Measurements from ENCODE around the gene MMD.
A peak's percentile ranks its signal among the peaks of the same experiment; 100 is the strongest.
"Not testable (repeated sequence)": the region's sequence is repeated elsewhere in the genome, so short reads cannot be mapped to it uniquely, and the experiment has no call there.

The MMD gene

DNA sequence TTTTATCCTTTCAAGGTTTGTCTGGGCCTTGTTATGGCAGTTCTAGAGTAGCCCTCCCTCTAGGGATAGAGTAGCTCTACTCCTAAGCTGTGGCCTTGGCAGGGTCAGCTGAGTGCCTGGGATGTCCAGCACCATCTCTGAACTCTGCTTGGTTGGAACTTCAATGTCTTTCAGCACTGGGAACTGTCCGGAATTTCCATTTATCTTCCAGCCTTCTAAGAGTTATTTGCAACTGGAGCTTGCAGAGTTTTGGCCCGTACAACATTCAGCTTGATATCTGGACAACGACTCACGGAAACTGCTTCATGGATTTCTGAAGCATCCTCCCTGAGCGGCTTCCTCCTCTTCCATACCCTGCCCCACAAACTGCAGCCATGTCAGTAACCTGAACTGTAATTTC is 22.9 kb downstream of the MMD start:
- no peak for FAIRE-seq
- no peak for DNase-seq (ENCODE audit: insufficient read length, low spot score)
- TF ChIP-seq POU2F2 (IDR thresholded peaks at IDR 0.05; ENCODE audit: low read depth, low read length) = no peak
- TF ChIP-seq POLR2AphosphoS5 (IDR thresholded peaks at IDR 0.05; ENCODE audit: low read depth, low read length) = no peak
- TF ChIP-seq SPI1 (IDR thresholded peaks at IDR 0.05; ENCODE audit: low read depth, low read length) = no peak
- no peak for TF ChIP-seq TAF1 (IDR thresholded peaks at IDR 0.05; ENCODE audit: low read depth, low read length)
- TF ChIP-seq POLR2A (IDR thresholded peaks at IDR 0.05; ENCODE audit: low read depth, low read length) = no peak
- TF ChIP-seq PAX5 (IDR thresholded peaks at IDR 0.05; ENCODE audit: insufficient read depth, low read length, severe bottlenecking) = no peak

DNA sequence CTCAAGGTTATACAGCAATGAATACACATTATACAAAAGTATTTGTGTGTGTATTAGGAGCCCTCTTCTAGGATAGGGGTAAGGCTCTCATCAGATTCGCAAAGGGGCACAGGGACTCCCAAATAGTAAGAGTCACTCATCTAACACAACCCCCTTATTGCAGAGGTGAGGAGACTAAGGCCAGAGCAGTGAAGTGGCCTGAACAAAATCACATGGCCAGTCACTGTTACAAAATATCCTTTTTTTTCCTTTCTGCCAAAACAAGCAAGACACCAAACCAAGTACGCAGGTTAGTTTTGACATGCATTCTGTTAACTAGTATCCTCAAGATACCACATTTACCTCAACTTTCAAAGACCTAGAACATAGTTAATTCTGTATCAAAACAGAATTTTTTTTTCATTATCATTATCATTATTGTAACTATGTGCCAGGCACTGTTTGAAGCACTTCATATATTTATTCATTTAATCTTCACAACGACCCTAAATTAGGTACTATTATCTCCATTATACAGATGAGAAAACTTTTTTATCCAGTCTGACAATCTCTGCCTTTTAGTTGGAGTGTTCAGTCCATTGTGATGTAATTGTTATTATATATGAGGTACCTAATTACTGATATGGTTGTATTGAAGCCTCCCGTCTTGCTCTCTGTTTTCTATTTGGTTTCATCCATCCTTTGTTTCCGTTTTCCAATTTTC is 25.7 kb downstream of the MMD start:
- no peak for TF ChIP-seq PAX5 (IDR thresholded peaks at IDR 0.05; ENCODE audit: insufficient read depth, low read length, severe bottlenecking)
- no peak for TF ChIP-seq POU2F2 (IDR thresholded peaks at IDR 0.05; ENCODE audit: low read depth, low read length)
- no peak for TF ChIP-seq TAF1 (IDR thresholded peaks at IDR 0.05; ENCODE audit: low read depth, low read length)
- no peak for TF ChIP-seq POLR2AphosphoS5 (IDR thresholded peaks at IDR 0.05; ENCODE audit: low read depth, low read length)
- TF ChIP-seq POLR2A (IDR thresholded peaks at IDR 0.05; ENCODE audit: low read depth, low read length) = no peak
- no peak for TF ChIP-seq SPI1 (IDR thresholded peaks at IDR 0.05; ENCODE audit: low read depth, low read length)
- DNase-seq (ENCODE audit: insufficient read length, low spot score) = no peak
- no peak for FAIRE-seq

DNA sequence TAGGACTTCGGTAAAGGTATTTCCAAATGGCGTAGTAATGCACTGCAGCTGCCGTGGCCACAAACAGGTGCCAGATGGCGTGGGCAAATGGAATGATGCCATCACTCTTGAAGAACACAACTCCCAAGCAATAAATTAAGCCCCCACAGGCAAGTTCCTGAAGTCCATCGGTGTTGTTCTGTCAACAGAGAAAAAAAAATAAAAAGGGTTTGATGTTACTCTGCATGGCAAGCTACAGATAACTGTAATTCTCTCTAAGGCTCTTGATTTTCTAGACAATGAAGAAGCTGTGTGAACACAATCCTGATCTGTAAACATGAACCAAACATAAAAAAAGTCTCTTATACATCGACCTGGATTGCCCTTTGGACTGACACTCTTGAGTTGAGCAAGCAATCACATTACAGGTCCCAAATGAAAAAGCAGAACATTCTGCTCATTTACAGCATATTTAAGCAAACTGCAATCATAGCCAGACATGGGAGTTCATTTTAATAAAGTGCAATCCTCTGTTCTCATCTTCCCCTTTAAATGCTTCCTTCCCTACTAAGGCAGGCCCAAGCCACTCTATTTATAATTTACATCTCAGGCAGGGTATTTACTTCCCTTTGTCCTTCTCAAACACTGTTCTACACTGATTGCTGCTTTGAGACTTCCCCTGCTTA is 27.1 kb downstream of the MMD start:
- FAIRE-seq (no peak), DNase-seq (ENCODE audit: insufficient read length, low spot score) (no peak)
- TF ChIP-seq SPI1 (IDR thresholded peaks at IDR 0.05; ENCODE audit: low read depth, low read length) (no peak), TAF1 (IDR thresholded peaks at IDR 0.05; ENCODE audit: low read depth, low read length) (no peak), POU2F2 (IDR thresholded peaks at IDR 0.05; ENCODE audit: low read depth, low read length) (no peak), PAX5 (IDR thresholded peaks at IDR 0.05; ENCODE audit: insufficient read depth, low read length, severe bottlenecking) (no peak), POLR2A (IDR thresholded peaks at IDR 0.05; ENCODE audit: low read depth, low read length) (no peak), POLR2AphosphoS5 (IDR thresholded peaks at IDR 0.05; ENCODE audit: low read depth, low read length) (no peak)

DNA sequence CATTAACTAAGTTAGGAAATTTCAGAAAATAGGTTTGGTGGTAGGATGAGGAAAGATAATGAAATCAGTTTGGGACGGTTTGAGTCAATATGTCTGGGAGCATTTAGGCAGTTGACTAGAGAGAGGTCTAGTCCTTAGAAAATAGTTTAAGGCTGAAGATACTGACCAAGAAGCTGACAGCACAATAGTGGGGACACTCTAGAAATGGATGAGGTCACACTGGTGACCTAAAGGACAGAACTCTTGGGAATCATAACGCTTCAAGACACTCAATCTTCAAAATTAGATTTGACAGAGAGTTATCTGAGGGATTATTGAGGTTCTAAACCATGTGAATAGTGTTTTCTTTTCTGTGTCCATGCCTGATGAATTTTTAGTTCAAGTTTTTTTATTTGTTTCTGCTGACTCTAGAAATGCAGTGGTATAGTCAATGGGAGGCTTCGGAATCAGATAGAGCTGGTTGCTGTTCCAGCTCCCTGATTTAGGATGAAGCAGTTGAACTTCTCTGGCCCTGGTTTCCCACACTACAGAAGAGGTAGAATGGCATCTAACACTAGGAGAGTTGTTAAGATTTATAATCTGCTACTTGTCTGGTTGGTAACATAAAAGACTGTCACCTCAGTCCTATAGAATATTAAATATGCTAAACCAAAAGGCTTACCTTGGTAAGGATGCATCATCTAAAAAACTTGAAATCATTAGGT is 29.7 kb downstream of the MMD start:
- TF ChIP-seq POU2F2 (IDR thresholded peaks at IDR 0.05; ENCODE audit: low read depth, low read length) (no peak), TAF1 (IDR thresholded peaks at IDR 0.05; ENCODE audit: low read depth, low read length) (no peak), PAX5 (IDR thresholded peaks at IDR 0.05; ENCODE audit: insufficient read depth, low read length, severe bottlenecking) (no peak), POLR2AphosphoS5 (IDR thresholded peaks at IDR 0.05; ENCODE audit: low read depth, low read length) (no peak), SPI1 (IDR thresholded peaks at IDR 0.05; ENCODE audit: low read depth, low read length) (no peak), POLR2A (IDR thresholded peaks at IDR 0.05; ENCODE audit: low read depth, low read length) (no peak; the same call in 1 of the 2 replicates)
- no peak for FAIRE-seq

DNA sequence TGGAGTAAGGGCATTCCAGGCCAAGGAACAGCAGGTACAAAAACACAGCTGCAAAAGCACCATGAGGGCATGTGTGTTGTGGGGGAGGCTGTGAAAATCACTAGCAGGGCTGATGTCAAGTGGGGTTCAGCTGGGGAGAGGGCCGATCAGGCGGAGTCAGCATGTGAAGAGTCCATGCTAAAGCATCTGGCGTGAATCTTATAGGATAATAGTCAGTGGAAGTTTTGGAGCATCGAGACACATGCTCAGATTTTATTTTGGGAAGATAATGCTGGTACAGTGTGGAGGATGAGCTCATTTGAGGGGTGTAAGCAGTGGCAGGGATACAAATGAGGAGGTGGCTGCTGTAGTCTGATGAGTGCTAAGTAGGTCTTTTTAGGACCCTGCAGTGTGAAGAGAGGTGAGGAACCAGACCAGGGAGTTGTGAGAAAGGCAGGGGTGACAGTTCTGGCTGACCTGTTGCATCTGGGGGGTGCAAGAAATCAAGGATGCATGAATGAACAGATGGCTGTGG is 30.3 kb downstream of the MMD start:
- no peak for FAIRE-seq
- DNase-seq (ENCODE audit: insufficient read length, low spot score) = no peak
- no peak for TF ChIP-seq SPI1 (IDR thresholded peaks at IDR 0.05; ENCODE audit: low read depth, low read length)
- TF ChIP-seq POLR2AphosphoS5 (IDR thresholded peaks at IDR 0.05; ENCODE audit: low read depth, low read length) = no peak
- TF ChIP-seq POU2F2 (IDR thresholded peaks at IDR 0.05; ENCODE audit: low read depth, low read length) = no peak
- no peak for TF ChIP-seq TAF1 (IDR thresholded peaks at IDR 0.05; ENCODE audit: low read depth, low read length)
- TF ChIP-seq POLR2A (IDR thresholded peaks at IDR 0.05; ENCODE audit: low read depth, low read length) = peak; percentile 13; the same call in 1 of the 2 replicates

More for the DNA sequence above, 29.7 kb downstream of the MMD start:
- DNase-seq (ENCODE audit: insufficient read length, low spot score) = no peak

DNA sequence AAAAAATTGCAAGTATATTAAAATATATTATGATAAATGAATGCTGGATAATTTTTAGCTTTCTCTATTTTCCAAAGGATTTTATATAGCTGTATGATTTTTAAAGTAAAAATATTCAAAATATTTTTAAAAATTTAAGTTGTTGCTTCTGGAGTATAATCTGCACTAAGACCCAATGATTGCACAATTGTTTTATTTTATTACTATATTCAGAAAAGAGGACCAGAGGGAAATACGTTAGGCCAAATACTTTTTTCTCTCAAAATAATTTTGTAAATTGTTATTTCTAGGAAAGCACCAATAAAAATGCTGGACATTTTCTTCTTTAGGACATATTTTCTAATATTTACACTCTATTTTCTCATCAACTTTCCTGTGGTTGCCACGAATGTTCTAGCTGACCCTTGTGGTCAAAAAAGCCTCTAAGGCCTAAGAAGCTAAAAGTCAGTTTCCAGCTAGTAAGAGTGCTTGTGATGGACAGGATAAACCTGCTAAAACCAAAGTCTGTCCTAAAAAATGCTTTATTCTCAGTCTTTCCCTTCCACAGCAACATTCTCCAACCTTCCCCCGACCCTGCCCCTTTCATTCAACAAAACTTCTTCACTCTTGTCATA is 31.2 kb downstream of the MMD start:
- TF ChIP-seq POLR2A (IDR thresholded peaks at IDR 0.05; ENCODE audit: low read depth, low read length) (no peak), TAF1 (IDR thresholded peaks at IDR 0.05; ENCODE audit: low read depth, low read length) (no peak), POU2F2 (IDR thresholded peaks at IDR 0.05; ENCODE audit: low read depth, low read length) (no peak), PAX5 (IDR thresholded peaks at IDR 0.05; ENCODE audit: insufficient read depth, low read length, severe bottlenecking) (no peak), SPI1 (IDR thresholded peaks at IDR 0.05; ENCODE audit: low read depth, low read length) (no peak), POLR2AphosphoS5 (IDR thresholded peaks at IDR 0.05; ENCODE audit: low read depth, low read length) (no peak)
- FAIRE-seq (no peak), DNase-seq (ENCODE audit: insufficient read length, low spot score) (no peak)

DNA sequence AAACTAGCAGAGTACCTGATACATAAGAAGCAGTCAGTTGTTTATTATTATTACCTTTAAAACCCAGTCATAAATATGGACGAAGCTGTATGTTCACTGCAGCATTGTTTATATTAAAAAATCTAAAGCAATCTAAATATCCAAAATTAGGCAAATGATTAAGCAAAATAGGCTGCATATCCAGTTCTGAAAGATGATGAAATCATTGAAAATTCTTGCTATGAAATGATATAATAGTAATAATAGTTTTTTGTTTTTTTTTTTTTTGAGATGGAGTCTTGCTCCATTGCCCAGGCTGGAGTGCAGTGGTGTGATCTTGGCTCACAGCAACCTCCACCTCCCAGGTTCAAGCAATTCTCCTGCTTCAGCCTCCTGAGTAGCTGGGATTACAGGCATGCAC is 31.9 kb downstream of the MMD start:
- DNase-seq (ENCODE audit: insufficient read length, low spot score); FAIRE-seq: not testable (repeated sequence)

DNA sequence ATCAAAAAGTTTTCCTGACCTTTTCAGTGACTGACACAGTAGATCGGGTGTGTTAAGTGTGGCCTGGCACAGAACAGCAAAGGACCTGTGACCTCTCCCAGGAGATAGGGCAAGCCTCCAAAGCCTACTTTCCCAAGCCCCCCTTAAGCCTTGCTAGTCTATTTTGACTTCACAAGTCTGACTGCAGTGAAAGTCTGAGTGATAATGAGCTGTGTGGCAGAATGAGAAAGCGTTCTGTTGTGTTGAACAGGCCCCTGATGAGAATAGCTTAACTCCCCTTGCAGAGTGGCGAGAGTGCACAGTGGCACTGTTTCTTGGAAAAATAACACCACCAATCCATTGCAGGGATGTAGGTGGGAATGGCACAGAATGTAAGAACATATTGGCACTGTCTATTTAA is 32.8 kb downstream of the MMD start:
- no peak for DNase-seq (ENCODE audit: insufficient read length, low spot score)
- no peak for FAIRE-seq
- no peak for TF ChIP-seq SPI1 (IDR thresholded peaks at IDR 0.05; ENCODE audit: low read depth, low read length)

DNA sequence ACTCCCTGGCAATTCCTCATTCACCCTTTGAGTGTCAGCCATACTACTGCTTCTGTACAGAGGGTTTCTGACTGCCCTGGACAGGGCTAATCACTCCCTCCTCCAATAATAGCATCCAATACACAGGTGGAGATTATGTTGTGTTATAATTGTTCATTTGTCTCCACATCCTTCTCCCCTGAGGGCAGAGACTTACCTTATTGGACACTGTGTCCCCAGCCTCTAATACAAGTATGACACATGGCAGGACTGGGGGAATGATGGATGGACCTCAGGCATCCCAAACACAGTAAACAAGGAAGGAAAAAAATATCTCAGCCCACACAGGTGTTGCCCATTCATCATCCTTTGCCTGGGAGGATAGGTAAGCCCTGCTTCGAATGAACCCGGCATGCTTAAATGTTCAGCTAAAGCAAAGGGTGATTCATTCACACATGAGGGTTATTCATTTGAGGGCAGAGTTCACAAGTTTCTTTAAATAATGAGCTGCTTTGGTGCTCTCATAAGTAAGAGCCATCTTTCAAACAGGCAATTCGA is 34.8 kb downstream of the MMD start:
- TF ChIP-seq POLR2AphosphoS5 (IDR thresholded peaks at IDR 0.05; ENCODE audit: low read depth, low read length) (no peak), POLR2A (IDR thresholded peaks at IDR 0.05; ENCODE audit: low read depth, low read length) (no peak), POU2F2 (IDR thresholded peaks at IDR 0.05; ENCODE audit: low read depth, low read length) (no peak), SPI1 (IDR thresholded peaks at IDR 0.05; ENCODE audit: low read depth, low read length) (no peak), TAF1 (IDR thresholded peaks at IDR 0.05; ENCODE audit: low read depth, low read length) (no peak), PAX5 (IDR thresholded peaks at IDR 0.05; ENCODE audit: insufficient read depth, low read length, severe bottlenecking) (no peak)
- FAIRE-seq (no peak), DNase-seq (ENCODE audit: insufficient read length, low spot score) (no peak)
